K562 (cell line): ENCODE results near the gene MYO15A. TPM values are rescaled to one million over a fixed set of nuclear protein-coding genes. Genes with fewer than 3 reads are reported as not detected.

ENCODE experiments used
- ATAC-seq: fragments of 200-7000 bp; cut with Tn5 transposase; 3 replicates; pipeline ENCODE4 v1.9.1; 2020; ENCODE audit warnings: moderate library complexity
- BruUV-seq: library from RNA; stranded (reverse); fragments of 400-500 nt; replicated peaks from 2 replicates; lab custom pipeline; 2021; lab: Mats Ljungman, UMichigan
- CTCF ChIA-PET: fragments of 300-600 bp; formaldehyde crosslinking; extraction: SDS; loops from one replicate; lab custom pipeline; 2021; ENCODE audit warnings: low intra/inter-chr PET ratio; lab: Yijun Ruan, JAX
- POLR2A ChIA-PET: fragments of 300-600, 350-650 bp; sonication (Branson Sonifier 250); formaldehyde crosslinking; extraction: SDS; loops from one replicate; lab custom pipeline; 2021; ENCODE audit warnings: antibody characterized with exemption, inconsistent platforms; lab: Yijun Ruan, JAX
- DNase-seq, 4 experiments: peaks; one replicate each; pipeline versions ENCODE4 v3.0.0 to v3.0.0-alpha.2; 2011 to 2018; ENCODE audit warnings: low spot score in 3 of 4, mixed read lengths in 3 of 4; ENCODE audit errors: extremely low read depth in 1 of 4
- FAIRE-seq: peaks from 2 replicates; lab custom pipeline; 2011; peaks lifted over from hg19 to GRCh38; lab: Jason Lieb, UNC
- H2AFZ ChIP-seq: 2 replicates; pipeline ENCODE4 v1.6.0; 2011; ENCODE audit warnings: low read depth, low read length, control low read depth, inconsistent platforms
- H3K27ac ChIP-seq: fragments of 200-600 bp; 3 replicates; pipeline ENCODE4 v1.8.0; 2011; ENCODE audit warnings: low read depth, mild to moderate bottlenecking, control low read depth, inconsistent platforms, low read length, moderate library complexity, mixed read lengths; ENCODE audit errors: extremely low read depth
- H3K27me3 ChIP-seq, 2 experiments: fragments of 300-600 bp in 1 of 2; 2 replicates in 1 of 2; 3 replicates in 1 of 2; pipeline versions ENCODE4 v1.6.0 to v1.8.0; 2011; ENCODE audit warnings: inconsistent platforms in 2 of 2, low read length in 2 of 2, mild to moderate bottlenecking in 1 of 2, mixed read lengths in 1 of 2, moderate library complexity in 1 of 2; ENCODE audit not compliant: control insufficient read depth in 2 of 2, insufficient read depth in 2 of 2
- H3K36me3 ChIP-seq: fragments of 300-600 bp; 3 replicates; pipeline ENCODE4 v1.8.0; 2011; ENCODE audit warnings: mild to moderate bottlenecking, low read length, inconsistent platforms; ENCODE audit not compliant: control insufficient read depth, insufficient read depth
- H3K4me1 ChIP-seq, 2 experiments: fragments of 200-600 bp in 1 of 2; replicated peaks in 1 of 2; 2 replicates in 1 of 2; 3 replicates in 1 of 2; pipeline versions ENCODE4 v1.5.1 to v1.8.0; 2011; ENCODE audit warnings: inconsistent platforms in 2 of 2, low read length in 2 of 2, mild to moderate bottlenecking in 1 of 2, mixed read lengths in 1 of 2, moderate library complexity in 1 of 2; ENCODE audit not compliant: control insufficient read depth in 2 of 2, insufficient read depth in 2 of 2
- H3K4me2 ChIP-seq: 2 replicates; pipeline ENCODE4 v1.6.1; 2011; ENCODE audit warnings: low read length, control low read depth, inconsistent platforms, mixed read lengths; ENCODE audit not compliant: insufficient read depth
- H3K4me3 ChIP-seq: fragments of 200-600 bp; sonication (generic), shearing (Covaris generic); 2 replicates; pipeline ENCODE4 v1.5.1; 2016; ENCODE audit warnings: control low read depth, inconsistent platforms
- H3K79me2 ChIP-seq: fragments of 200-600 bp; 3 replicates; pipeline ENCODE4 v1.8.0; 2011; ENCODE audit warnings: low read length, inconsistent platforms; ENCODE audit not compliant: control insufficient read depth, insufficient read depth
- H3K9ac ChIP-seq, 2 experiments: 2 replicates each; pipeline versions ENCODE4 v1.6.0 to v1.6.1; 2011; ENCODE audit warnings: low read depth in 2 of 2, low read length in 2 of 2, control low read depth in 1 of 2, inconsistent platforms in 1 of 2, mild to moderate bottlenecking in 1 of 2, mixed read lengths in 1 of 2; ENCODE audit not compliant: insufficient read depth in 1 of 2
- H3K9me1 ChIP-seq: one replicate; pipeline ENCODE4 v1.6.0; 2011; ENCODE audit warnings: inconsistent platforms, mild to moderate bottlenecking, low read length, moderate library complexity; ENCODE audit not compliant: control insufficient read depth, insufficient read depth
- H3K9me3 ChIP-seq: replicated peaks from 2 replicates; pipeline ENCODE4 v1.5.1; 2011; ENCODE audit warnings: low read depth, low read length, inconsistent platforms; ENCODE audit not compliant: control insufficient read depth, insufficient read depth
- H4K20me1 ChIP-seq: replicated peaks from 2 replicates; pipeline ENCODE4 v1.6.1; 2011; ENCODE audit warnings: low read length, inconsistent platforms, mixed read lengths; ENCODE audit not compliant: control insufficient read depth, insufficient read depth
- ADNP ChIP-seq: fragments of 200-800 bp; sonication (Bioruptor generic); IDR thresholded peaks from 2 replicates; pipeline ENCODE4 v1.6.1; 2016; ENCODE audit warnings: missing genetic modification characterization, missing compliant biosample characterization
- ARHGAP35 ChIP-seq: fragments of 450-650 bp; IDR thresholded peaks from 2 replicates; pipeline ENCODE4 v1.6.1; 2018; ENCODE audit not compliant: partially characterized antibody
- ATF1 ChIP-seq, 2 experiments: fragments of 450-650 bp in 1 of 2; IDR thresholded peaks; 2 replicates each; pipeline ENCODE4 v1.6.1; 2016; ENCODE audit warnings: missing compliant biosample characterization in 1 of 2, missing genetic modification characterization in 1 of 2
- CBFA2T3 ChIP-seq: fragments of 450-650 bp; IDR thresholded peaks from 2 replicates; pipeline ENCODE4 v1.6.1; 2017
- NR2C2 ChIP-seq, 2 experiments: fragments of 200-800 bp in 1 of 2; sonication (Bioruptor generic) in 1 of 2; sonication (generic) in 1 of 2; formaldehyde crosslinking in 1 of 2; IDR thresholded peaks; 2 replicates each; pipeline versions ENCODE4 v1.6.1 to v1.8.0; 2016 to 2022; ENCODE audit warnings: mild to moderate bottlenecking in 1 of 2, missing compliant biosample characterization in 1 of 2, missing genetic modification characterization in 1 of 2, missing genetic modification reagents in 1 of 2
- PTBP1 ChIP-seq: fragments of 200-400 bp; formaldehyde crosslinking; IDR thresholded peaks from 2 replicates; pipeline ENCODE4 v1.6.1; 2017; ENCODE audit warnings: low read depth, low read length
- SLC30A9 ChIP-seq: fragments of 250-450 bp; sonication (Bioruptor Pico); IDR thresholded peaks from 2 replicates; pipeline ENCODE4 v1.8.0; 2022; ENCODE audit warnings: mild to moderate bottlenecking, moderate library complexity
- USF1 ChIP-seq: sonication (generic); formaldehyde crosslinking; IDR thresholded peaks from 2 replicates; pipeline ENCODE4 v1.9.0; 2022; ENCODE audit warnings: mild to moderate bottlenecking, missing genetic modification reagents
- YY1 ChIP-seq, 3 experiments: IDR thresholded peaks; 2 replicates each; pipeline ENCODE4 v1.6.1; 2011; ENCODE audit warnings: low read length in 2 of 3, mild to moderate bottlenecking in 2 of 3, moderate library complexity in 2 of 3, borderline replicate concordance in 1 of 3, control low read depth in 1 of 3, low read depth in 1 of 3; ENCODE audit not compliant: insufficient read depth in 3 of 3, insufficient replicate concordance in 2 of 3, control insufficient read depth in 1 of 3, insufficient read length in 1 of 3; ENCODE audit errors: extremely low read depth in 1 of 3
- ZNF354B ChIP-seq: fragments of 250-450 bp; sonication (Bioruptor Pico); IDR thresholded peaks from 2 replicates; pipeline ENCODE4 v1.4.0; 2020
- ZNF407 ChIP-seq: fragments of 450-650 bp; IDR thresholded peaks from 2 replicates; pipeline ENCODE4 v1.6.1; 2016; ENCODE audit warnings: low read depth
- ZNF584 ChIP-seq: fragments of 200-800 bp; sonication (Bioruptor generic); IDR thresholded peaks from 2 replicates; pipeline ENCODE4 v1.6.1; 2016; ENCODE audit warnings: low read depth, mild to moderate bottlenecking, missing genetic modification characterization, missing compliant biosample characterization
- ZNF785 ChIP-seq: fragments of 250-450 bp; sonication (Bioruptor Pico); IDR thresholded peaks from 2 replicates; pipeline ENCODE4 v1.4.0; 2020; ENCODE audit warnings: mild to moderate bottlenecking
- WGBS: fragments of 100-300 bp; shearing (Covaris generic); methylation state at CpG from one replicate; pipeline ENCODE4 v1.1.6; 2016; ENCODE audit warnings: low coverage, mixed read lengths; ENCODE audit not compliant: insufficient coverage; ENCODE audit errors: missing lambda C conversion rate; 5-methylcytosine and 5-hydroxymethylcytosine counted together
- in situ Hi-C: fragments of 300-500 bp; cut with MboI; formaldehyde crosslinking; loops from 4 replicates; pipeline ENCODE4 v1.15.0; 2018; ENCODE audit warnings: inconsistent platforms, mixed read lengths
- intact Hi-C: fragments of 100-400 bp; cut with micrococcal nuclease; formaldehyde crosslinking; loops from 2 replicates; pipeline ENCODE4 v1.14.2; 2022
- polyA plus RNA-seq, 8 experiments: library from polyadenylated mRNA; depleted of rRNA in 4 of 8; stranded (reverse) in 5 of 8; unstranded in 3 of 8; fragments of >200 nt; fragmentation: Nextera tagmentation in 2 of 8; fragmentation: Illumina TruSeq in 1 of 8; extraction: Ambion mirVana in 2 of 8; extraction: Trizol in 1 of 8; gene quantifications; 2 replicates each; pipeline versions ENCODE4 v1.2.1 to v1.2.3, GENCODE V29; 2011 to 2014; ENCODE audit warnings: inconsistent platforms in 1 of 8, missing spikeins in 1 of 8
- total RNA-seq, 7 experiments: library from RNA; depleted of rRNA in 6 of 7; stranded (reverse); fragments of >200 nt in 6 of 7; fragmentation: Illumina TruSeq in 2 of 7; extraction: Trizol in 2 of 7; gene quantifications; 2 replicates each; pipeline versions ENCODE4 v1.2.1 to v1.2.3, GENCODE V29; 2011 to 2021; ENCODE audit warnings: low replicate concordance in 1 of 7

The MYO15A gene
- total and polyA plus RNA-seq, 9 of the 15 experiments (the other 6 are each of a cell fraction or from before 2014, with no cell fraction given): 0.05 to 0.88 (median 0.14) TPM; not detected in 1

GRCh38 chr17:18115517-18115916 lies 7.0 kb downstream of the MYO15A start:
- Histone ChIP-seq H3K4me1 (peaks cover 0 to 3% of the 10 kb centered on the region in 2 experiments; a peak in 1 of 5 replicates), H3K9me3 (no peaks in the 10 kb centered on the region), H2AFZ (no peak overlapping the region), H3K27ac (no peak overlapping the region), H3K27me3 (no peaks in the 10 kb centered on the region), H3K4me3 (no peak overlapping the region), H3K9me1 (no peaks in the 10 kb centered on the region), H3K9ac (peak overlapping the region in 1 of 2 experiments; percentile 45; a peak in 1 of 4 replicates), H3K79me2 (no peaks in the 10 kb centered on the region), H4K20me1 (no peaks in the 10 kb centered on the region), H3K4me2 (no peak overlapping the region), H3K36me3 (no peaks in the 10 kb centered on the region)
- CTCF ChIA-PET: no interaction called here
- no TSS peak for BruUV-seq
- intact Hi-C loops: no loop called here
- POLR2A ChIA-PET: no interaction called here
- DNase-seq (no peak), ATAC-seq (no peak), FAIRE-seq (no peak)
- 50% methylated on average over 4 of the region's 7 CpGs for WGBS
- in situ Hi-C loops: no loop called here
- no peak for TF ChIP-seq ZNF407
- no peak for TF ChIP-seq PTBP1
- no peak for TF ChIP-seq ATF1 (CRISPR knock-in tag; IDR thresholded peaks at IDR 0.05)
- no peak for TF ChIP-seq ATF1 (tag; IDR thresholded peaks at IDR 0.05)
- no peak for TF ChIP-seq ZNF785 (CRISPR knock-in tag)
- no peak for TF ChIP-seq CBFA2T3
- no peak for TF ChIP-seq YY1 (IDR thresholded peaks at IDR 0.05; ENCODE audit: borderline replicate concordance in 1 of 3, control insufficient read depth in 1 of 3, extremely low read depth in 1 of 3, insufficient read depth in 3 of 3, insufficient read length in 1 of 3, insufficient replicate concordance in 2 of 3, low read depth in 1 of 3, low read length in 2 of 3)
- no peak for TF ChIP-seq ZNF354B
- no peak for TF ChIP-seq SLC30A9 (CRISPR knock-in tag)
- no peak for TF ChIP-seq ARHGAP35
- TF ChIP-seq USF1 (CRISPR knock-in tag): no peak
- TF ChIP-seq ZNF584 (CRISPR knock-in tag): no peak
- TF ChIP-seq ADNP: no peak
- no peak for TF ChIP-seq NR2C2 (CRISPR knock-in tag; IDR thresholded peaks at IDR 0.05)
- no peak for TF ChIP-seq NR2C2 (tag; IDR thresholded peaks at IDR 0.05)
